HCT116 (cell line): Measurements from ENCODE around the gene SYCE1L. TPM values are rescaled to one million over a fixed set of nuclear protein-coding genes. Genes with fewer than 3 reads are reported as not detected.

Experiments used
- ATAC-seq: fragments of 200-7000 bp; cut with Tn5 transposase; 2 replicates; pipeline ENCODE4 v1.9.1; 2020; ENCODE audit warnings: mild to moderate bottlenecking, moderate library complexity
- BruUV-seq: library from RNA; stranded (reverse); fragments of 400-500 nt; replicated peaks from 2 replicates; lab custom pipeline; 2021; lab: Mats Ljungman, UMichigan
- CTCF ChIA-PET: fragments of 300-600 bp; sonication (Branson Sonifier 250); formaldehyde crosslinking; loops from one replicate; lab custom pipeline; 2021; ENCODE audit warnings: antibody characterized with exemption; lab: Charles Lee
- POLR2A ChIA-PET: fragments of 300-600, 350-600 bp; sonication (Branson Sonifier 250); formaldehyde crosslinking; loops from one replicate; lab custom pipeline; 2021; ENCODE audit warnings: antibody characterized with exemption; lab: Charles Lee
- RAD21 ChIA-PET, 2 experiments: fragments of 300-600 bp; sonication (Branson Sonifier 250); formaldehyde crosslinking; loops; one replicate each; lab custom pipeline; 2023; ENCODE audit warnings: low total read pairs in 2 of 2; ENCODE audit not compliant: uncharacterized antibody in 2 of 2, unreplicated experiment in 2 of 2, low non-redundant PET in 1 of 2; lab: Charles Lee
- DNase-seq: peaks from one replicate; pipeline ENCODE4 v3.0.0-alpha.2; 2010; ENCODE audit warnings: low read depth, low spot score
- H2AFZ ChIP-seq: fragments of 200-600 bp; shearing (Covaris generic), sonication (generic); 2 replicates; pipeline ENCODE4 v1.6.1; 2017; ENCODE audit warnings: low read depth, mixed run types, mixed read lengths, antibody characterized with exemption, low read length; ENCODE audit not compliant: poor library complexity, severe bottlenecking
- H3K27ac ChIP-seq: 2 replicates; pipeline ENCODE4 v1.5.1; 2012; ENCODE audit warnings: low read depth, low read length
- H3K27me3 ChIP-seq: fragments of 200-600 bp; sonication (generic); 2 replicates; pipeline ENCODE4 v1.6.1; 2016; ENCODE audit warnings: mixed run types, low read length, mixed read lengths; ENCODE audit not compliant: insufficient read depth
- H3K36me3 ChIP-seq, 2 experiments: fragments of 200-500 bp in 1 of 2; fragments of 200-600 bp in 1 of 2; sonication (Bioruptor generic) in 1 of 2; sonication (generic) in 1 of 2; 2 replicates each; pipeline versions ENCODE4 v1.5.1 to v1.6.1; 2014 to 2016; ENCODE audit warnings: low read length in 2 of 2, inconsistent platforms in 1 of 2, mixed read lengths in 1 of 2, mixed run types in 1 of 2; ENCODE audit not compliant: insufficient read depth in 2 of 2, control insufficient read depth in 1 of 2
- H3K4me1 ChIP-seq, 2 experiments: fragments of 200-600 bp in 1 of 2; sonication (generic) in 1 of 2; 2 replicates each; pipeline versions ENCODE4 v1.5.1 to v1.6.1; 2012 to 2017; ENCODE audit warnings: low read length in 2 of 2, inconsistent platforms in 1 of 2, mild to moderate bottlenecking in 1 of 2, mixed read lengths in 1 of 2, mixed run types in 1 of 2, moderate library complexity in 1 of 2; ENCODE audit not compliant: insufficient read depth in 2 of 2, control insufficient read depth in 1 of 2
- H3K4me2 ChIP-seq: fragments of 200-600 bp; sonication (generic); 2 replicates; pipeline ENCODE4 v1.6.1; 2017; ENCODE audit warnings: mixed run types, low read length, mixed read lengths
- H3K4me3 ChIP-seq, 2 experiments: fragments of 200-600 bp in 1 of 2; sonication (generic) in 1 of 2; replicated peaks in 1 of 2; 2 replicates each; pipeline ENCODE4 v1.5.1; 2011 to 2016; ENCODE audit warnings: low read length in 2 of 2, control low read depth in 1 of 2, low read depth in 1 of 2, mild to moderate bottlenecking in 1 of 2, mixed read lengths in 1 of 2, mixed run types in 1 of 2
- H3K79me2 ChIP-seq: fragments of 200-600 bp; sonication (generic); 2 replicates; pipeline ENCODE4 v1.6.1; 2017; ENCODE audit warnings: mild to moderate bottlenecking, mixed run types, low read length, moderate library complexity, mixed read lengths; ENCODE audit not compliant: insufficient read depth
- H3K9ac ChIP-seq: fragments of 200-600 bp; sonication (generic); 2 replicates; pipeline ENCODE4 v1.6.1; 2016; ENCODE audit warnings: low read length, mixed read lengths
- H3K9me2 ChIP-seq: fragments of 200-600 bp; sonication (generic), shearing (Covaris generic); 2 replicates; pipeline ENCODE4 v1.6.1; 2017; ENCODE audit warnings: mixed run types, mild to moderate bottlenecking, moderate library complexity; ENCODE audit not compliant: insufficient read depth
- H3K9me3 ChIP-seq, 2 experiments: fragments of 200-500 bp in 1 of 2; fragments of 200-600 bp in 1 of 2; sonication (Bioruptor generic) in 1 of 2; sonication (generic) in 1 of 2; 2 replicates each; pipeline ENCODE4 v1.6.1; 2014 to 2017; ENCODE audit warnings: low read length in 2 of 2, mixed read lengths in 2 of 2, inconsistent platforms in 1 of 2, low read depth in 1 of 2, mild to moderate bottlenecking in 1 of 2, mixed run types in 1 of 2, moderate library complexity in 1 of 2; ENCODE audit not compliant: control insufficient read depth in 1 of 2, insufficient read depth in 1 of 2
- H4K20me1 ChIP-seq: fragments of 200-600 bp; sonication (generic), shearing (Covaris generic); 2 replicates; pipeline ENCODE4 v1.6.1; 2017; ENCODE audit warnings: mixed run types, mild to moderate bottlenecking, moderate library complexity; ENCODE audit not compliant: insufficient read depth
- CBX3 ChIP-seq: IDR thresholded peaks from 2 replicates; pipeline ENCODE4 v1.6.1; 2012; ENCODE audit warnings: low read depth
- EGR1 ChIP-seq: IDR thresholded peaks from 2 replicates; pipeline ENCODE4 v1.6.1; 2012; ENCODE audit warnings: low read depth
- EZH2 ChIP-seq: fragments of 200-600 bp; sonication (generic); IDR thresholded peaks from 2 replicates; pipeline ENCODE4 v1.6.1; 2017; ENCODE audit warnings: antibody characterized with exemption, mixed run types
- EZH2phosphoT487 ChIP-seq: fragments of 200-600 bp; IDR thresholded peaks from 2 replicates; pipeline ENCODE4 v1.6.1; 2018; ENCODE audit warnings: antibody characterized with exemption, borderline replicate concordance
- MAX ChIP-seq: IDR thresholded peaks from 2 replicates; pipeline ENCODE4 v1.6.1; 2012
- POLR2A ChIP-seq: IDR thresholded peaks from 2 replicates; pipeline ENCODE4 v1.7.0; 2011; ENCODE audit warnings: borderline replicate concordance; ENCODE audit not compliant: insufficient read depth, insufficient read length; ENCODE audit errors: extremely low read depth
- TCF7L2 ChIP-seq: IDR thresholded peaks from 2 replicates; pipeline ENCODE4 v1.7.0; 2011; ENCODE audit warnings: borderline replicate concordance, inconsistent platforms; ENCODE audit not compliant: insufficient read depth, insufficient read length; ENCODE audit errors: extremely low read depth
- YY1 ChIP-seq: IDR thresholded peaks from 2 replicates; pipeline ENCODE4 v1.6.1; 2011; ENCODE audit warnings: low read length, low read depth, moderate library complexity, mild to moderate bottlenecking; ENCODE audit not compliant: insufficient replicate concordance; ENCODE audit errors: extremely low read depth
- ZNF274 ChIP-seq: fragments of 200-500 bp; sonication (Bioruptor generic); IDR thresholded peaks from 2 replicates; pipeline ENCODE4 v1.6.1; 2014; ENCODE audit warnings: mild to moderate bottlenecking, low read depth, low read length, inconsistent platforms
- intact Hi-C: fragments of 100-400 bp; cut with micrococcal nuclease; formaldehyde crosslinking; loops from 2 replicates; pipeline ENCODE4 v1.10.0; 2022
- total RNA-seq: library from RNA; stranded (reverse); gene quantifications from one replicate; pipeline ENCODE4 v1.2.1, GENCODE V29; 2021; ENCODE audit not compliant: unreplicated experiment
- TF ChIP-seq, protein P1 (sequence below), 3 experiments: fragments of 200-600 bp in 1 of 3; sonication (generic) in 1 of 3; IDR thresholded peaks in 2 of 3; conservative IDR thresholded peaks in 1 of 3; 2 replicates each; pipeline ENCODE4 v1.5.1; 2012 to 2017; ENCODE audit warnings: low read depth in 2 of 3, low read length in 2 of 3, antibody characterized with exemption in 1 of 3, borderline replicate concordance in 1 of 3, control low read depth in 1 of 3, mild to moderate bottlenecking in 1 of 3, mixed read lengths in 1 of 3, mixed run types in 1 of 3, moderate library complexity in 1 of 3; ENCODE audit not compliant: insufficient read depth in 1 of 3
- TF ChIP-seq, protein P2 (sequence below): IDR thresholded peaks from 2 replicates; pipeline ENCODE4 v1.6.1; 2012

SYCE1L gene
- total RNA-seq, 1 experiment from 2014 or later: 25.7 TPM

- ChIA-PET CTCF (interaction anchor here (0.6 kb wide), 1 partner anchor 150 kb away, joined by 3 read pairs; no protein-coding TSS in a partner anchor), POLR2A (no interaction called here), RAD21 (no interaction called here)
- Histone ChIP-seq H2AFZ (no peak overlapping the region), H3K9me3 (no peaks in the 10 kb centered on the region), H3K9ac (no peak overlapping the region), H4K20me1 (no peaks in the 10 kb centered on the region), H3K79me2 (peaks cover 25% of the 10 kb centered on the region), H3K27ac (no peak overlapping the region), H3K36me3 (peaks cover 13 to 18% of the 10 kb centered on the region in 2 experiments; a peak in 3 of 4 replicates), H3K4me3 (no peak overlapping the region), H3K4me1 (peaks cover 4 to 13% of the 10 kb centered on the region in 2 experiments; a peak in 3 of 4 replicates), H3K9me2 (0 out of 2 replicates have a peak, but pooled peaks cover 4% of the 10 kb centered on the region), H3K27me3 (no peaks in the 10 kb centered on the region), H3K4me2 (no peak overlapping the region)
- intact Hi-C loops: no loop called here
- DNase-seq (no peak), ATAC-seq (no peak)
- TF ChIP-seq EZH2phosphoT487: no peak
- TF ChIP-seq, protein P1, sequence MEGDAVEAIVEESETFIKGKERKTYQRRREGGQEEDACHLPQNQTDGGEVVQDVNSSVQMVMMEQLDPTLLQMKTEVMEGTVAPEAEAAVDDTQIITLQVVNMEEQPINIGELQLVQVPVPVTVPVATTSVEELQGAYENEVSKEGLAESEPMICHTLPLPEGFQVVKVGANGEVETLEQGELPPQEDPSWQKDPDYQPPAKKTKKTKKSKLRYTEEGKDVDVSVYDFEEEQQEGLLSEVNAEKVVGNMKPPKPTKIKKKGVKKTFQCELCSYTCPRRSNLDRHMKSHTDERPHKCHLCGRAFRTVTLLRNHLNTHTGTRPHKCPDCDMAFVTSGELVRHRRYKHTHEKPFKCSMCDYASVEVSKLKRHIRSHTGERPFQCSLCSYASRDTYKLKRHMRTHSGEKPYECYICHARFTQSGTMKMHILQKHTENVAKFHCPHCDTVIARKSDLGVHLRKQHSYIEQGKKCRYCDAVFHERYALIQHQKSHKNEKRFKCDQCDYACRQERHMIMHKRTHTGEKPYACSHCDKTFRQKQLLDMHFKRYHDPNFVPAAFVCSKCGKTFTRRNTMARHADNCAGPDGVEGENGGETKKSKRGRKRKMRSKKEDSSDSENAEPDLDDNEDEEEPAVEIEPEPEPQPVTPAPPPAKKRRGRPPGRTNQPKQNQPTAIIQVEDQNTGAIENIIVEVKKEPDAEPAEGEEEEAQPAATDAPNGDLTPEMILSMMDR (IDR thresholded peaks at IDR 0.05 in 2 of 3, conservative IDR thresholded peaks at IDR 0.05 in 1 of 3; ENCODE audit: borderline replicate concordance in 1 of 3, insufficient read depth in 1 of 3, low read depth in 2 of 3, low read length in 2 of 3): no peak
- TF ChIP-seq EGR1: no peak
- TF ChIP-seq TCF7L2: no peak
- no peak for TF ChIP-seq MAX
- TF ChIP-seq ZNF274: no peak
- TF ChIP-seq POLR2A: no peak
- TF ChIP-seq EZH2: no peak
- no peak for TF ChIP-seq CBX3
- no peak for TF ChIP-seq YY1
- TF ChIP-seq, protein P2, sequence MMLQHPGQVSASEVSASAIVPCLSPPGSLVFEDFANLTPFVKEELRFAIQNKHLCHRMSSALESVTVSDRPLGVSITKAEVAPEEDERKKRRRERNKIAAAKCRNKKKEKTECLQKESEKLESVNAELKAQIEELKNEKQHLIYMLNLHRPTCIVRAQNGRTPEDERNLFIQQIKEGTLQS: no peak
- no TSS peak for BruUV-seq
These were observed 4.6 kb upstream of the SYCE1L start for GRCh38 chr16:77194295-77195231.
